Measurements from ENCODE around the gene PANX2.
A peak's percentile ranks its signal among the peaks of the same experiment; 100 is the strongest.
"Not testable (repeated sequence)": the region's sequence is repeated elsewhere in the genome, so short reads cannot be mapped to it uniquely, and the experiment has no call there.

PANX2 gene

GRCh38 chr22:50201191-50202129 is 30.9 kb downstream of the PANX2 start:
- Histone ChIP-seq H3K9me3 (ENCODE audit: control insufficient read depth, low read length) (no peaks in the 10 kb centered on the region), H3K4me1 (ENCODE audit: control insufficient read depth, insufficient read depth, low read length) (peaks cover 14% of the 10 kb centered on the region), H3K36me3 (ENCODE audit: control insufficient read depth, insufficient read depth, low read length) (peaks cover 7% of the 10 kb centered on the region), H3K4me3 (ENCODE audit: low read length) (peak overlapping the region; percentile 43), H3K27me3 (ENCODE audit: control insufficient read depth, insufficient read depth, low read length) (no peaks in the 10 kb centered on the region), H3K9ac (ENCODE audit: low read length) (peak overlapping the region; percentile 70)

DNA sequence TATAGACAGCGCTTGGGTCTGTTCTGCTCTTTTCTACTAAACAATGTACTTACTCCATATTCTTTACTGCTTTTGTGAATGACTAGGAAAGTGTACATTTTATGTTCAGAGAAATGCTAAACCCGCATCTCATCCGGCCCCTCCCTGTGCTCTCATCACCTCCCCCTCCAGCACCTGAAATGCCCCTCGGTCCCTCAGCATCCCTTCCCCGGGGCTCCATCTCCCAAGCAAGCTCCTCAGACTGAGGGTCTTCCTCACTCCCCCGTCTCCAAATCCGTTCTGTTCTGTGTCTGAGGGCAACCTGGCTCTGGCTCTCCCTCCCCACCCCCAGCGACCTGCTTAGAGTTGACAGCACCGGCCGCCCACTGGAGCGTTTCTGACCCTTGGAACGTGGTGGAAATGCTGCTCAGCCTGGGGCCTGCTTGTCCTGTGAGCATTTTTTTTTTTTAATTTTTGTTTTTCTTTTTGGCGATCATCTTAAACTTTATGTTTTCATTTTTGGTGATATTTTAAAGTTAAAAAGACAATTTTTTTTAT is 31.7 kb downstream of the PANX2 start:
- Histone ChIP-seq H3K36me3 (ENCODE audit: control insufficient read depth, insufficient read depth, low read length) (peaks cover 9% of the 10 kb centered on the region), H3K27me3 (ENCODE audit: control insufficient read depth, insufficient read depth, low read length) (no peaks in the 10 kb centered on the region), H3K9ac (ENCODE audit: low read length) (peak overlapping the region; percentile 70), H3K4me3 (ENCODE audit: low read length) (peak overlapping the region; percentile 43), H3K9me3 (ENCODE audit: control insufficient read depth, low read length) (no peaks in the 10 kb centered on the region), H3K4me1 (ENCODE audit: control insufficient read depth, insufficient read depth, low read length) (peaks cover 14% of the 10 kb centered on the region)

GRCh38 chr22:50203288-50203687 is 32.8 kb downstream of the PANX2 start:
- Histone ChIP-seq H3K36me3 (ENCODE audit: control insufficient read depth, insufficient read depth, low read length) (peaks cover 9% of the 10 kb centered on the region), H3K4me1 (ENCODE audit: control insufficient read depth, insufficient read depth, low read length) (peaks cover 14% of the 10 kb centered on the region)

DNA sequence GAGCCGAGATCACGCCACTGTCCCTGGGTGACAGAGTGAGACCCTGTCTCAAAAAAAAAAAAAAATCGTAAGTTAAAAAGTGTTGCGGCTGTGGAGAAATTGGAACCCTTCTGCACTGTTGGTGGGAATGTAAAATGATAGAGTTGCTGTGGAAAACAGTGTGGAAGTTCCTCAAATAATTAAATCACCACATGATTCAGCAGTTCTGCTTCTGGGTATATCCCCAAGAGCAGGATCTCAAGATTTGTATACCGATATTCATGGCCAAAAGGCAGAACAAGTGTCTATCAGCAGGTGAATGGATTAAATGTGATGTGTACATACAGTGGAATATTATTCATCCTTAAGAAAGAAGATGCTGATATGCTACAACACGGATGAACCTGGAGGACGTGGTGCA is 34.0 kb downstream of the PANX2 start:
- Histone ChIP-seq H3K9ac (ENCODE audit: low read length) (no peak overlapping the region), H3K4me3 (ENCODE audit: low read length) (no peak overlapping the region), H3K4me1 (ENCODE audit: control insufficient read depth, insufficient read depth, low read length) (peaks cover 14% of the 10 kb centered on the region), H3K9me3 (ENCODE audit: control insufficient read depth, low read length) (no peaks in the 10 kb centered on the region), H3K27me3 (ENCODE audit: control insufficient read depth, insufficient read depth, low read length) (no peaks in the 10 kb centered on the region), H3K36me3 (ENCODE audit: control insufficient read depth, insufficient read depth, low read length) (peaks cover 9% of the 10 kb centered on the region)

More at GRCh38 chr22:50203288-50203687, 32.8 kb downstream of the PANX2 start:
- Histone ChIP-seq H3K9me3 (ENCODE audit: control insufficient read depth, low read length) (no peaks in the 10 kb centered on the region), H3K4me3 (ENCODE audit: low read length) (no peak overlapping the region), H3K9ac (ENCODE audit: low read length) (no peak overlapping the region), H3K27me3 (ENCODE audit: control insufficient read depth, insufficient read depth, low read length) (no peaks in the 10 kb centered on the region)

DNA sequence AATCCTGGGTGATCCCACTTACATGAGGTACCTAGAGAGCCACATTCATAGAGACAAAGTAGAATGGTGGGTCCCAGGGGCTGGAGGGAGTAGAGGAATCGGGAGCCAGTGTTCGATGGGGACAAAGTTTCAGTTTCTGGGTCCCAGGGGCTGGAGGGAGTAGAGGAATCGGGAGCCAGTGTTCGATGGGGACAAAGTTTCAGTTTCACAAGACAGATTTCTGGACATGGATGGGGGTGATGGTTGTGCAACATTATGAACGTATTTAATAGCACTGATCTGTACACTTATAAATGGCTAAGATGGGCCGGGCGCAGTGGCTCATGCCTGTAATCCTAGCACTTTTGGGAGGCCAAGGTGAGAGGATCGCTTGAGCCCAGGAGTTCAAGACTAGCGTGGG is 34.5 kb downstream of the PANX2 start:
- H3K4me3 ChIP-seq (ENCODE audit: low read length); H3K9ac ChIP-seq (ENCODE audit: low read length); H3K9me3 ChIP-seq (ENCODE audit: control insufficient read depth, low read length); H3K4me1 ChIP-seq (ENCODE audit: control insufficient read depth, insufficient read depth, low read length); H3K36me3 ChIP-seq (ENCODE audit: control insufficient read depth, insufficient read depth, low read length); H3K27me3 ChIP-seq (ENCODE audit: control insufficient read depth, insufficient read depth, low read length): not testable (repeated sequence)

DNA sequence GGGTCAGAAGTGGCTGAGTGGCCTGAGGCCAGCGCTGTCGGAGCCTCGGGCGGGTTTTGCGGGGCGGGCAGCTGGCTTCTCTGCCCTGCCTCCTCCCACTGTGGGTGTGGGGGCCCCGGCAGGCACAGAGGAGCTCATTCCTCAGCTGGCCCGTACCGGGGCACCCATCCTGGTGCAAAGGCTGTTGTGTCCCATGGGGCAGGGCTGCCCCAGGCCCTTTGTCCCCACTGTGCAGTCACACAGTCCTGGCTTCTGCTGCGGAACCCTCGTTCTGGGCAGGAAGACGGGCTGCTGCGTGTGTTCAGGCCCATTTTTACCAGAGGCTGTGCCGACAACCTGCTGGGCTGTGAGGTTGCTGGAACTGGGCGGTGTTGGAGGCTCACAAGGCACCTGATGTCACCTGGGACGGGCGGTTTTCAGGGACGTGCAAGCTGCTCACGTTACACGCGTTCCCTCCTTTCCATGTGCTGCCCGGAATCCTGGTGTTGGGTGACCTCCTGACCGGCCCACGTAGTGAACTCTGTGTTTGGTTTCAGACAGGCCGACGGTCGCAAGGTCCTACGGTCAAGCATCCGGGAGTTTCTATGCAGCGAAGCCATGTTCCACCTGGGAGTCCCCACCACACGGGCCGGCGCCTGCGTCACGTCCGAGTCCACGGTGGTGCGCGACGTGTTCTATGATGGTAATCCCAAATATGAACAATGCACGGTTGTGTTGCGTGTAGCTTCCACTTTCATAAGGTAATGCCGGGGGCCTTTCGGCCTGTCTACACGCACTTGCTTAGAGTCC is 35.4 kb downstream of the PANX2 start:
- H3K9ac ChIP-seq (ENCODE audit: low read length): no peak overlapping the region
- peaks cover 13% of the 10 kb centered on the region for H3K36me3 ChIP-seq (ENCODE audit: control insufficient read depth, insufficient read depth, low read length)
- H3K27me3 ChIP-seq (ENCODE audit: control insufficient read depth, insufficient read depth, low read length): no peaks in the 10 kb centered on the region
- H3K4me3 ChIP-seq (ENCODE audit: low read length): no peak overlapping the region
- no peaks in the 10 kb centered on the region for H3K9me3 ChIP-seq (ENCODE audit: control insufficient read depth, low read length)
- peaks cover 7% of the 10 kb centered on the region for H3K4me1 ChIP-seq (ENCODE audit: control insufficient read depth, insufficient read depth, low read length)

DNA sequence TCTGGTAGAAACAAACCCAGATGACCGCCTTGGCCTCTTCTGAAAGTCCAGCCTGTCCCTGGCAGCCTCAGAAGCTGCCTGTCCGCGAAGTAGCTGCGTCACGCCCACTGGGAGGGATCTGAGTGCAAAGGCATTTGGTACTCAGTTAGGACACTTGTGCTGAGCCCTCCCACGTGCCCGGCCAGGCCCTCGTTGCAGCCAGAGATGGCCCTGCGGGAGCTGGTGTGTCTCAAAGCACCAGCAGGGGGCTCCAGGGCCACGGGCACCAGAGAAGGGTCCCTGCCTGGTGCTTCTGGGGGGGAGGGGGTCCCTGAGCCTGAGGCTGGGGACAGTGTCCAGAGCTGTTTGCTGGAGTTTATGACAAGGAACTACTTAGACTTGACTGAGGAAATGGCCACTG is 36.1 kb downstream of the PANX2 start:
- Histone ChIP-seq H3K9ac (ENCODE audit: low read length) (no peak overlapping the region), H3K4me3 (ENCODE audit: low read length) (no peak overlapping the region), H3K27me3 (ENCODE audit: control insufficient read depth, insufficient read depth, low read length) (no peaks in the 10 kb centered on the region), H3K9me3 (ENCODE audit: control insufficient read depth, low read length) (no peaks in the 10 kb centered on the region), H3K36me3 (ENCODE audit: control insufficient read depth, insufficient read depth, low read length) (peaks cover 16% of the 10 kb centered on the region), H3K4me1 (ENCODE audit: control insufficient read depth, insufficient read depth, low read length) (peaks cover 7% of the 10 kb centered on the region)

- Histone ChIP-seq H3K4me1 (ENCODE audit: control insufficient read depth, insufficient read depth, low read length) (no peaks in the 10 kb centered on the region), H3K4me3 (ENCODE audit: low read length) (no peak overlapping the region), H3K36me3 (ENCODE audit: control insufficient read depth, insufficient read depth, low read length) (peaks cover 16% of the 10 kb centered on the region), H3K27me3 (ENCODE audit: control insufficient read depth, insufficient read depth, low read length) (no peaks in the 10 kb centered on the region), H3K9ac (ENCODE audit: low read length) (no peak overlapping the region), H3K9me3 (ENCODE audit: control insufficient read depth, low read length) (no peaks in the 10 kb centered on the region)
Measured at GRCh38 chr22:50207383-50208140, 37.0 kb downstream of the PANX2 start.

DNA sequence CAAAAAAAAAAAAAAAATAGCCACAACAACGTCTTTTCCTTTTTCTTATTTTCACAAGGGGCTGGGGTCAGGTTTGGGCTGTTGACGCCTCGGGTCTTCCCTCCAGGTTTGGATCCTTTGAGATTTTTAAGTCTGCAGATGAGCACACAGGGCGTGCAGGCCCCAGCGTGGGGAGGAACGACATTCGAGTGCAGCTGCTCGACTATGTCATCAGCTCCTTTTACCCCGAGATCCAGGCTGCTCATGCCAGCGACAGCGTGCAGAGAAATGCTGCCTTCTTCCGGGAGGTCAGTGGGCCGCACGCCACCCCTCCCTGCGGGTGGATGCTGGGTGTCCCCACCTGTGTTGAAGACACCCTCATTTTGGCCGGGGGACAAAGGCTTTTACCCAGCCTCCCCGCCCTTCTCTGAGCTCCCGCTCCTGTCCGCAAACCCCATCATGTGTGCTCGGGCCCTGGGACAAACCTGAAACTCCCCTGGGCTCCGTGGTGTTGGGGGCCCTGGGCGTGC is 38.0 kb downstream of the PANX2 start:
- H3K27me3 ChIP-seq (ENCODE audit: control insufficient read depth, insufficient read depth, low read length): no peaks in the 10 kb centered on the region
- H3K4me1 ChIP-seq (ENCODE audit: control insufficient read depth, insufficient read depth, low read length): no peaks in the 10 kb centered on the region
- no peak overlapping the region for H3K9ac ChIP-seq (ENCODE audit: low read length)
- peaks cover 16% of the 10 kb centered on the region for H3K36me3 ChIP-seq (ENCODE audit: control insufficient read depth, insufficient read depth, low read length)
- H3K4me3 ChIP-seq (ENCODE audit: low read length): no peak overlapping the region
- no peaks in the 10 kb centered on the region for H3K9me3 ChIP-seq (ENCODE audit: control insufficient read depth, low read length)

- no peak overlapping the region for H3K9ac ChIP-seq (ENCODE audit: low read length)
- no peaks in the 10 kb centered on the region for H3K9me3 ChIP-seq (ENCODE audit: control insufficient read depth, low read length)
Measured at GRCh38 chr22:50208939-50209892, 38.7 kb downstream of the PANX2 start.

GRCh38 chr22:50209893-50210292 is 39.4 kb downstream of the PANX2 start:
- Histone ChIP-seq H3K27me3 (ENCODE audit: control insufficient read depth, insufficient read depth, low read length) (no peaks in the 10 kb centered on the region), H3K9me3 (ENCODE audit: control insufficient read depth, low read length) (no peaks in the 10 kb centered on the region), H3K4me3 (ENCODE audit: low read length) (no peak overlapping the region), H3K36me3 (ENCODE audit: control insufficient read depth, insufficient read depth, low read length) (peaks cover 16% of the 10 kb centered on the region), H3K9ac (ENCODE audit: low read length) (no peak overlapping the region), H3K4me1 (ENCODE audit: control insufficient read depth, insufficient read depth, low read length) (no peaks in the 10 kb centered on the region)

More at GRCh38 chr22:50208939-50209892, 38.7 kb downstream of the PANX2 start:
- H3K27me3 ChIP-seq (ENCODE audit: control insufficient read depth, insufficient read depth, low read length): no peaks in the 10 kb centered on the region
- no peaks in the 10 kb centered on the region for H3K4me1 ChIP-seq (ENCODE audit: control insufficient read depth, insufficient read depth, low read length)
- H3K4me3 ChIP-seq (ENCODE audit: low read length): no peak overlapping the region
- peaks cover 16% of the 10 kb centered on the region for H3K36me3 ChIP-seq (ENCODE audit: control insufficient read depth, insufficient read depth, low read length)

Data from mucosa of stomach (tissue), 1 donor.